OCI-LY3 (cell line): Measurements from ENCODE around the gene NLGN1.

Experiments
- H2AFZ ChIP-seq: fragments of 200-600, 300-600 bp; shearing (Covaris generic); 2 replicates; pipeline ENCODE4 v1.6.0; 2014; ENCODE audit warnings: antibody characterized with exemption, low read depth, low read length
- H3K27ac ChIP-seq: fragments of 200-600, 300-600 bp; sonication (generic); 2 replicates; pipeline ENCODE4 v1.5.1; 2014; ENCODE audit warnings: mild to moderate bottlenecking, low read length, moderate library complexity, mixed read lengths
- H3K27me3 ChIP-seq: fragments of 200-600, 300-600 bp; sonication (generic); 2 replicates; pipeline ENCODE4 v1.6.1; 2014; ENCODE audit warnings: low read depth, low read length, mixed read lengths
- H3K36me3 ChIP-seq: fragments of 200-600, 300-600 bp; sonication (generic); replicated peaks from 2 replicates; pipeline ENCODE3; 2014; ENCODE audit warnings: low read depth, low read length, mixed read lengths
- H3K4me1 ChIP-seq: fragments of 300-600, 200-600 bp; sonication (generic); 2 replicates; pipeline ENCODE4 v1.6.1; 2014; ENCODE audit warnings: low read length, mixed read lengths
- H3K4me2 ChIP-seq: fragments of 200-600, 300-600 bp; sonication (generic); 2 replicates; pipeline ENCODE4 v1.6.1; 2014; ENCODE audit warnings: low read length, mixed read lengths
- H3K4me3 ChIP-seq: fragments of 300-600, 200-600 bp; sonication (generic); 2 replicates; pipeline ENCODE4 v1.5.1; 2014; ENCODE audit warnings: antibody characterized with exemption, mild to moderate bottlenecking, low read length, moderate library complexity
- H3K79me2 ChIP-seq: fragments of 300-600, 200-600 bp; shearing (Covaris generic); 2 replicates; pipeline ENCODE4 v1.6.1; 2014; ENCODE audit warnings: mild to moderate bottlenecking, low read length, mixed read lengths
- H3K9ac ChIP-seq: fragments of 300-600, 200-600 bp; shearing (Covaris generic); 2 replicates; pipeline ENCODE4 v1.6.0; 2014; ENCODE audit warnings: mild to moderate bottlenecking, low read length, moderate library complexity
- H3K9me3 ChIP-seq: fragments of 200-600, 300-600 bp; shearing (Covaris generic); 2 replicates; pipeline ENCODE4 v1.6.1; 2014; ENCODE audit warnings: low read length, mixed read lengths; ENCODE audit not compliant: insufficient read depth
- H4K20me1 ChIP-seq: fragments of 200-600, 300-600 bp; sonication (generic); 2 replicates; pipeline ENCODE4 v1.6.1; 2016; ENCODE audit warnings: low read length, mixed read lengths; ENCODE audit not compliant: insufficient read depth
- CTCF ChIP-seq: fragments of 200-600, 300-600 bp; sonication (generic); IDR thresholded peaks from 2 replicates; pipeline ENCODE4 v1.5.1; 2014; ENCODE audit warnings: antibody characterized with exemption, low read length, low read depth
- EZH2phosphoT487 ChIP-seq: fragments of 200-600 bp; shearing (Covaris generic); IDR thresholded peaks from 2 replicates; pipeline ENCODE4 v1.6.1; 2018; ENCODE audit warnings: antibody characterized with exemption, mixed run types, low read depth

NLGN1 gene

GRCh38 chr3:173584093-173584837 lies 186.7 kb downstream of the NLGN1 start:
- Histone ChIP-seq H3K36me3 (no peaks in the 10 kb centered on the region), H3K27me3 (no peaks in the 10 kb centered on the region), H3K9ac (no peak overlapping the region), H4K20me1 (no peaks in the 10 kb centered on the region), H3K4me3 (no peak overlapping the region), H3K27ac (no peak overlapping the region), H3K79me2 (no peaks in the 10 kb centered on the region), H3K4me2 (no peak overlapping the region), H3K4me1 (no peaks in the 10 kb centered on the region), H3K9me3 (no peaks in the 10 kb centered on the region), H2AFZ (no peak overlapping the region)
- TF ChIP-seq EZH2phosphoT487 (no peak), CTCF (peak; percentile 45)

- Histone ChIP-seq H3K27me3 (no peaks in the 10 kb centered on the region), H2AFZ (no peak overlapping the region), H3K4me2 (no peak overlapping the region), H3K4me1 (no peaks in the 10 kb centered on the region), H3K36me3 (no peaks in the 10 kb centered on the region), H3K79me2 (no peaks in the 10 kb centered on the region), H3K27ac (no peak overlapping the region), H3K9me3 (no peaks in the 10 kb centered on the region), H3K4me3 (no peak overlapping the region), H4K20me1 (no peaks in the 10 kb centered on the region), H3K9ac (no peak overlapping the region)
- TF ChIP-seq EZH2phosphoT487 (no peak), CTCF (no peak)
Measured at GRCh38 chr3:173584838-173585831, 187.6 kb downstream of the NLGN1 start.

GRCh38 chr3:173586166-173586565 lies 188.6 kb downstream of the NLGN1 start:
- H3K27ac ChIP-seq, result no peak overlapping the region
- no peak overlapping the region for H3K4me3 ChIP-seq

More at GRCh38 chr3:173586166-173586565, 188.6 kb downstream of the NLGN1 start:
- Histone ChIP-seq H3K36me3 (no peaks in the 10 kb centered on the region), H2AFZ (no peak overlapping the region), H3K4me2 (no peak overlapping the region), H3K27me3 (no peaks in the 10 kb centered on the region), H3K79me2 (no peaks in the 10 kb centered on the region), H3K4me1 (no peaks in the 10 kb centered on the region), H3K9ac (no peak overlapping the region), H3K9me3 (no peaks in the 10 kb centered on the region), H4K20me1 (no peaks in the 10 kb centered on the region)
- TF ChIP-seq CTCF, result no peak
- no peak for TF ChIP-seq EZH2phosphoT487
